Kidney glomerular epithelial cell (primary cell): Measurements from ENCODE around the gene CDC42BPA.
A peak's percentile ranks its signal among the peaks of the same experiment; 100 is the strongest.

Source experiments
- DNase-seq: peaks from one replicate; lab custom pipeline; 2025; lab: John Stamatoyannopoulos, UW

Gene CDC42BPA

GRCh38 chr1:227335242-227336020 is 17.1 kb upstream of the CDC42BPA start:
- DNase-seq = no peak

DNA sequence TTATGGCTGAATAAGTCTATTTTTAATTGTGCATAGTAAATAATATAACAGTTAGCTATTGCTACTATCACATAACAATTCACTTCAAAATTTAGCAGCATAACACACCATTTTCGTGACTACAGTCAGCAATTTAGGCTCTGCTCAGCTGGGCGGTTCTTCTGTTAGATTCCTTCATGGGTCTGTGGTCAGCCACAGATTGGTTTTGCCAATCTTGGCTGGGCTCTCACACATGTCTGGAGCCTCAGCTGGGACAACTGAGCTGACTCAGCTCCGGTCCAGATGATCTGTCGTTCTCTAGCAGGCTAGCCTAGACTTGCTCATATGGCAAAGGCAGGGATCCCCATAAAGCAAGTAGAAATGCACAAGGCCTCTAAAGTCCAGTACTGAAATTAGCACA is 15.1 kb upstream of the CDC42BPA start:
- DNase-seq = no peak

DNA sequence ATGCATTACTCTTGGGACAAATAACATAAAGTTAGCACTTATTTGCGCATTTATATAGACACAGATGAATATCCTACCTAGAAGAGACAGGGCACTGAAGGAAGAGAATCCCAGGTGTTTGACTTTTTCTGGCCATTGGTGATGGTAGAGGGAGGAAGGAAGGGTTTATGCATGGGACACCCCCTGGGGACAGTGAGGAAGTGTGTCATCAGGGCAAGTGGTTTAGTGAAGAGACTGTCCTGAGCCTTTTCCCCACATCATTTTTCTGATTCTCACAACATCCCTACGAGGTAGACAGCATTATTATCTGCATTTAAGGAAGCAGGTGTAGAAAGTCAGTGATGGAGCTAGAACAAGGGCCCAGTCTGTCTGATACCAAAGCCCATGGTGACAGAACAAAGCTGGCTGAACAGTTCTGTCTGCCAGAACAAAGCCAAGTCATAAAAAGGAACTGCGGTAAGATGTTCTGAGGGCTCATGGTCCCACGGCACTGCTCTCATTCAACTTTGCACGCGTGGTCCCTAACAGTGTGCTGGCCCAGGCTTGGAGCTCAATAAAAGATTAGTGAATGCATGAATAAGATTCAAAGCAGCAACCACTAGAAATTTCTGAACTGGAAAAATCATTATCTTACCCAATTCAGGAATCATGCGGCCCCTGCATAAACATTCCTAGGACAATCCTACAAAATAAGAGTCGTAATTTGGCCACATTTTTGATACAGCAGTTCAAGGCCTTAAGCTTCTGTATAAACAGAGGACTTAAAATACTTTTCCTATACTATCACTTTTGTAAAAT is 12.2 kb upstream of the CDC42BPA start:
- DNase-seq = no peak

DNA sequence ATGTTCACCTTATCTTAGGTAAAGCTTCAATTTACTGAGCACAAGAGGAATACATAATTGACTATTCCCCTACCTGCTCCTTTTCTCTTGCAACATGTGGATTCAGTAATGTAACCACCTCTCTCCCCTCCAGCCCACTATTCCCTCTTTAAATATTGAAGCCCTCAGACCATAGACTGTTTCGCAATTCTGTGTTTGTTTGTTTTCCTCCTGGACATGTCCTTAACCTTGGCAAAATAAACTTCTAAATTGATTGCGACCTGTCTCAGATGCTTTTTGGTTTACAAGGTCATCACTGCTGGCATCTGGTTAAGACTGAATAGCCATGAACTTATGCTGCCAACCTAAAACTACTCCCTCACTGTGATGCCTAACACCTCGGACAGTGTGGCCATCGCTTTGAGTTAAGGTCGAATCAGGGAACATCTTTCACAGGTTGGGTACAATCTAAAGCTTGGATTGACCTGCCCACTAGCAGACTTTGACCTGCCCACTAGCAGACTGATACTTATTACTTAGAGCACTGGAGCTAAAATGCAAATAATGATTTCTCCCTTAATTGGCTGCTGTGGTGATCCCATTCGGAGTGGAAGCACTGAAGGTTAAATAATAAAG is 10.2 kb upstream of the CDC42BPA start:
- DNase-seq = no peak

- no peak for DNase-seq
Measured at GRCh38 chr1:227325156-227325555, 6.9 kb upstream of the CDC42BPA start.

GRCh38 chr1:227323967-227324268 is 5.6 kb upstream of the CDC42BPA start:
- DNase-seq = no peak

GRCh38 chr1:227323171-227323966 is 5.1 kb upstream of the CDC42BPA start:
- no peak for DNase-seq

DNA sequence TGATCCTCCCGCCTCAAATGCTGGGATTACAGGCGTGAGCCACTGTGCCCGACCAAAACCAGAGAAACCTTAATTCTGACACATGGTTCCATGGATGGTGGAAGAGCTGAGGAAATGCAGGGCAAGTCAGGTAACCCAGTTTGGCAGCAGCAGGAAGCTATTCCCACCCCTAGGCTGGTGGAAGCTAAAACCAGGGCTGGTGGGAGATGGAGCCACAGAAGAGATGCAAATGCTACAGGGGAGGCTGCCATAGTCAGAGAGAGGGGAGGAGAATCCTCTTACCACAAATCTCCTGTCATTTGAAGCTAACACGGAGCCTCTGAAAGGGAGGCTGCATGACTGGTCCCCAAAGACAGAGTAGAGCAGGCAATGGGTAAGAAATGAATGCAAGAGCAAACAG is 4.1 kb upstream of the CDC42BPA start:
- DNase-seq = no peak

- DNase-seq = no peak
Measured at GRCh38 chr1:227321035-227321434, 2.7 kb upstream of the CDC42BPA start.

- DNase-seq = no peak
Measured at GRCh38 chr1:227320476-227320875, 2.2 kb upstream of the CDC42BPA start.

- DNase-seq = peak; percentile 43
Measured at GRCh38 chr1:227318853-227319607, 738 bp upstream of the CDC42BPA start.

DNA sequence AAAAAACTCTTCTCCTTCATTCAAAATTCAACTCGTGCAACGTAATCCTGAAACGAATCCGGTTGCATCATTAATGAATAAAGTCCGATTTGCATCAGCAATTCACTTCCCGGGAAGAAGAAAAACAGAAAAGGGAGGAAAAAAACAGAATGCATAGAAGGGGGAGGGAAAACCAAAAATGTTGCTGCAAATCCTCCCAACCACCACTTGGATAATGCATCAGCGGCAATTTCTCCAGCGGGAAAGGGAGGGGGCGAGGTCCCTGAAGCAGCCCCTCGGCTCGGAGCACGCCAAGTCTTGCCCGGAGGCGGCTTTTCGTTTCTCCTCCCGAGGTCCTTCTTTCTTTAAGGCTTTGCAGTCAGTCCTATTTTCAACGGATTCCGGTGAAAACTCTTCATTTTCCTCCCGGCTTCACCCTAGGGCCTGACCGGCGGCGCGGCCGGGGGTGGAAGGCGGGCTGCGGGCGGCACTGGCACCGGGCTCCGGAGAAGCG is 723 bp downstream of the CDC42BPA start:
- peak; percentile 55 for DNase-seq

- no peak for DNase-seq
Measured at GRCh38 chr1:227317011-227317451, 1.3 kb downstream of the CDC42BPA start.

DNA sequence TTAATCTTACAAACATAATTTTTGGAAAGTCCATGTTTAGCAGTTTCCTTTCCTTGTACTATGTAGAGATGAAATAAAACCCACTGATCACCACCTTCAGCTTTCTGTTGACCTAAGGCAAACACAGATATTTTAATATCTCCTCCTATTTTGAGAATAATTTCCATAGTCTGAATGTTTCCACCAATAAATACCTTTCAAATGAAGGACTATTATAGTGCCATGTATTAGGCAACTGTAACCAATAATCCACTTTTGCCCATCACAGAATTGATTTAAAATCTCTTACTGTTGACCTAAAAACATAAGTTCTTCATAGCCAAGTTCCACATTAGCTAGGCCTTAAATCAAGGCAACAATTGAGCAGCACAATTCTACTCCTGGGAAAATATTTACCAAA is 1.8 kb downstream of the CDC42BPA start:
- DNase-seq = peak; percentile 25

DNA sequence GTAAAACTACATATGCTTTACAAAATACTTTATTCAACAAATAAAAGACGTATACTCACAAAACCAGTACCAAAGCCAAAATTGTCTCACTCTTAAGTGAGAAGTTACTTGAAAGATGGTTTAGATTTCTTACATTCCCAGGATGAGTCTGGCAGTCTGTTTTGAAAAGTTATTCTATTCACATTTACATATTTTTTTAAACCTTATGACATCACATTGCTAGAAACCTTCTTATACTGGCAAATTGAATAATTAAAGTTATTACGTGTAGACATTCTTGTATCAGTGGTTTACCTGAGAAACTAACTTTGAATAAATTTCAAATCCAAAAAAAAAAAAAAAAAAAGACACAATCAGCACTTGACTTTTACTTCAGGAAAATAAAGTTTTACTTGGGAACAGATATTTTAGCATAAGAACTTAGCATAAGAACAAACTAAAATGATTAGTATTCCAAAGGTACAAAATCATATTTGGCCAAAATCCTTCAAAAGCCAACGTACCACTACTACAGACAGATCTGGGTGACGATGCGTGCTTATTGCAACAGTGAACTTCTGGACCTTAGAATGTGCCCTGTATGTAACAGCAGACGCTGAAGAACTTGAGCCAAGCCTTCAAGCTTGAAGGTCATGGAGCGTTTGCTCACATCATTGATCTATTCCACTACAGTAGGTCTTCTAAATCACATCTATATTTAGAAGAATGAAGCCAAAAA is 2.5 kb downstream of the CDC42BPA start:
- no peak for DNase-seq

- DNase-seq = no peak
Measured at GRCh38 chr1:227314014-227314848, 4.1 kb downstream of the CDC42BPA start.

- no peak for DNase-seq
Measured at GRCh38 chr1:227312361-227313025, 5.8 kb downstream of the CDC42BPA start.

- DNase-seq = no peak
Measured at GRCh38 chr1:227311389-227312001, 6.8 kb downstream of the CDC42BPA start.
